ENCODE data around the gene RABEP2.

DNA sequence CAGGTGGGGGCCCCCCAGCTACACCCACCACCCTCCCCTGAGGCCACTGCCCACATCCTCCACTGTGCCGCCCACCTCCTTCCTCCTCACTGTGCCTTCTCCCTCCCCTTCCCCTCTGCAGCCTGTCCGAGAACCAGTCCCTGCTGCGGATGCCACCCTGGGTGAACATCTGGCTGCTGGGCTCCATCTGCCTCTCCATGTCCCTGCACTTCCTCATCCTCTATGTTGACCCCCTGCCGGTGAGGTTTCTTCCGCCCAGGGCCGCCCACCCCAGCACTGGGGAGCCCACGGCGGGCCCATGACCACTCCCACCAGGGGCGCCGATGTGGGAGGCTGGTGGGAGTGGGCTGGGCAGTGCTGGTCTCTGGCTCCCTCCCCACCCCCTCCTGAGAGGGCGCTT lies 22.1 kb downstream of the RABEP2 start:
- TF ChIP-seq, protein P1, sequence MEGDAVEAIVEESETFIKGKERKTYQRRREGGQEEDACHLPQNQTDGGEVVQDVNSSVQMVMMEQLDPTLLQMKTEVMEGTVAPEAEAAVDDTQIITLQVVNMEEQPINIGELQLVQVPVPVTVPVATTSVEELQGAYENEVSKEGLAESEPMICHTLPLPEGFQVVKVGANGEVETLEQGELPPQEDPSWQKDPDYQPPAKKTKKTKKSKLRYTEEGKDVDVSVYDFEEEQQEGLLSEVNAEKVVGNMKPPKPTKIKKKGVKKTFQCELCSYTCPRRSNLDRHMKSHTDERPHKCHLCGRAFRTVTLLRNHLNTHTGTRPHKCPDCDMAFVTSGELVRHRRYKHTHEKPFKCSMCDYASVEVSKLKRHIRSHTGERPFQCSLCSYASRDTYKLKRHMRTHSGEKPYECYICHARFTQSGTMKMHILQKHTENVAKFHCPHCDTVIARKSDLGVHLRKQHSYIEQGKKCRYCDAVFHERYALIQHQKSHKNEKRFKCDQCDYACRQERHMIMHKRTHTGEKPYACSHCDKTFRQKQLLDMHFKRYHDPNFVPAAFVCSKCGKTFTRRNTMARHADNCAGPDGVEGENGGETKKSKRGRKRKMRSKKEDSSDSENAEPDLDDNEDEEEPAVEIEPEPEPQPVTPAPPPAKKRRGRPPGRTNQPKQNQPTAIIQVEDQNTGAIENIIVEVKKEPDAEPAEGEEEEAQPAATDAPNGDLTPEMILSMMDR (IDR thresholded peaks at IDR 0.05): no peak
- no peak for TF ChIP-seq ZFX (IDR thresholded peaks at IDR 0.05; ENCODE audit: borderline replicate concordance)
